GM18507 (cell line): ENCODE results near the gene PLPPR4.

Source experiments
- DNase-seq: peaks from one replicate; pipeline ENCODE4 v3.0.0; 2011; ENCODE audit warnings: low read depth; ENCODE audit not compliant: insufficient read length; ENCODE audit errors: extremely low spot score
- FAIRE-seq: peaks from 2 replicates; lab custom pipeline; 2011; peaks lifted over from hg19 to GRCh38; lab: Jason Lieb, UNC

Gene PLPPR4

DNA sequence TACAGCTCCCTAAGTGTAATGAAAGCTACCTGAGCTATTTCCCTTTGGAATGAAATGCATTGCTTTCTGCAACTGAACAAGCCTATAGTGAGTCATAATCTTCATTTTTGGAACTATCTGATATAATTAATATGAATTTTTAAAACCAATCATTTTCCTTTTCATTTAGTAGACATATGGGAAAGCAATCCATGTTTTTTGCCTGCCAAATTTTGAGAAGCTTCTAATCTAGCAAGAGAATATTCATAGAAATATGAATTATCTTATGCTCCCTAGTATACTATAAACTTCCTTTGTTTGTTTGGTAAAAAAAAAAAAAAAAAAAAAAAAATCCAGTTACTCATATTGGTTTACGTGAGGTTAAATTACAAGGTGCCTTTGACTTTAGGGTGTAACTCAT, 68.3 kb downstream of the PLPPR4 start:
- DNase-seq: no peak
- FAIRE-seq: no peak

DNA sequence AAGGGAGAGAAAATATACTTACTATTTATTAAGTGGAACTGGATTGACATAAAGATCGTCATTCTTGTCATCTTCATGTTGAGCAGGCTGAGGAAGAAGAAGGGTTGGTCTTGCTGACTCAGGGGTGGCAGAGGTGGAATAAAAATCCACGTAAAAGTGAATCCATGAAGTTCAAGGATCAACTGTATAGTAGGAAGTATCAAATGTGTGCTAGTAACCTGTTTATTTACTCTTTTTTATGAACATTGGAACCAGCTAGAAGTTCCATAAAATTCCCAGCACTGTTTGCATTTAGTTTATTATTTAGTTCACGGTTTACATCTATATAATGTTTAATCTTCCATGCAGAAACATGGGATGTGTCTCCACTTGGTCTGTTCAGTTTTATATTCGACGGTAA, 70.7 kb downstream of the PLPPR4 start:
- DNase-seq: no peak
- no peak for FAIRE-seq

DNA sequence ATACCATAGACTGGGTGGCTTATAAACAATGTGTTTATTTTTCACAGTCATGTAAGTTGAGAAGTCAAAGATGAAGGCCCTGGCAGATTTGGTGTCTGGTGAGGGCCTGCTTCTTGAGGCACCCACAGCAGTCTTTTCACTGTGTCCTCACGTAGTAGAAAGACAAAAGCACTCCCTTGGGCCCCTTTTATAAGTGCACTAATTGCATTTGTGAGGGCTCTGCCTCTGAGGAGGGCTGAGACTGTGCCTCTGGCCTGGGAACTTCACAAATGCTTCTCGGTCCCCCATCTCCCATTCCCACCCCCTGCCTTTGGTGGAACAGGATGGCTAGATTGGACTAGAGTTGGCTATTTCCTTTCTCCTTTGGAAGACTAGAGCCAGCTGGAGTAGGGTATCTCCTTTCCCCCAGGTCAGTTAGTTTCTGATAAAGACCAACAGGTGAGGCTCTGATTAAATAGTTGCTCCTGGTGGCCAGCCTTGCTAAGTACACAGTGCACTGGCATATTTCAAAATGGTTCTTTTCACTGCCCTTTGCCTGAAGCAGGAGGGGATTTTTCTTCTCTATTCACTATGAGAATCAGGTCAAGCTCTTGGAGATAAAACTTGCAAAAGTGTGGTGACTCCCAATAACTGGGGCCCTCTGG, 82.9 kb downstream of the PLPPR4 start:
- DNase-seq: no peak
- FAIRE-seq: no peak

DNA sequence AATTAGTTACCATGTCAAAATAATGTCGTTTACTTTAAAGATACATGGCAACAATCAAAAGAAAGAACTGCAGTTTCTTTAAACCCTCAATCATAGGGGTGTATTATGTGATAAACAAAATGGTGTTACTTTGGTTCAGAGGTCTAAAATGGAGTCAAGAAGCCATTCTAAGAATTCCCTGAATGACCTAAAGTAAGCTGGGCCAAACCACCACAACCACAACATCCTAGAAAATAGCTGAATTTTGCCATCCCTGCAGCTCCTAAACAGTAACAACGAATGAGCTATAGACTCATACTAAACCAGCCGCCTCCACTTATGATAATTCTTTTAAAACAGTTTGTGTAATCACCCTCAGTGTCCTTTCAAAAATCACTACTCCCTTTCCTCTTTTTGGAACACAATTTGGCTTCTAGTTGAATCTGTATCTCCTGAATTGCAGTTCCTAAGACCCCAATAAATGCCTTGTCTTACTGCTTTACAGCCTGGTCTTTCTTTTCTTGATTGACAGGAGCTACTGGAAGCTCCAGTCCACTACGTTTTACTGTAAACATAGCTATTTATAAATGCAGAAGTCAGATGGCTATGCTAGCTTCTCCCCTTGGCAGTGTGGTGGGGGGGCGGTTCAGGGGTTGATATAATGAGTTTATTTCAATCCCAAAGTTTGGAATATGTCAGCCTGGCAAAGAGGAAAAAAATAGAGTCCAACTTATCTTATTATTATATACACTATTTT, 84.3 kb downstream of the PLPPR4 start:
- FAIRE-seq: no peak
- no peak for DNase-seq

DNA sequence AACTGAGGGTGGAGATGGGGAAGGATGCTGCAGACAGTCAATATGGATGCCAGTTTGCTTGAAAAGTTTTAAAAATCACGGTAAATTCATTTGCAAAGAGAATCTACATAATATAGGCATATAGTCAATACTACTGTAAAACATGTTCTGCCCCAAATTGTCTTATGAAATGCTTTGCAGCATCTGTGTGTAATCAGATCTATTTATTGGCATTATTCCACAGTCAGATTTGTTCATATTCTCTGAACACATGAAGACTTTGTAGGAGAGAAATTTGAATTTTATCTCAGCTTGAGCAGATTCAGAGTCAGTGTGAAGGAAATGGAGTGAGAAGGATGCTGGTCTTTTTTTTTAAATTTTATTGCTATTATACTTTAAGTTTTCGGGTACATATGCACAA, 88.5 kb downstream of the PLPPR4 start:
- DNase-seq (no peak), FAIRE-seq (no peak)

DNA sequence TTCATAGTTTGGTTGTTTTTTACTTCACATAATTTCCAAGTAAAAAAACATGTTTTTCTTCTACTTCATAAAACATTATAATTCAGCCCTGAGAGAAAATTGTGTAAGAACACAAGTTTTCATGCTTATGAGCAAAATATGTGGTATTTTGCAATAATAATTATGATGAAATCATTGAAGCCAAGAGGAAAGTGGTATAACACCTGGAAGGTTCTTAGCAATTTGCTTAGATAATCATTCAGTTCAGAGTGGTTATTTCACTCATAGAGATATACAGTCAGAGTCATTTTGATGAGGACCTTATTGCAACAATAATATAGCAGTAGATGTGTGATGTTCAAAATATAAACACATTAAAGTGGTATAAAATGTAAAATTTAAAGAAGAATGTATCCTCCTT, 94.5 kb downstream of the PLPPR4 start:
- DNase-seq: no peak

More for the DNA sequence above, 94.5 kb downstream of the PLPPR4 start:
- FAIRE-seq: no peak
